ENCODE data around the gene SLC4A5.

DNA sequence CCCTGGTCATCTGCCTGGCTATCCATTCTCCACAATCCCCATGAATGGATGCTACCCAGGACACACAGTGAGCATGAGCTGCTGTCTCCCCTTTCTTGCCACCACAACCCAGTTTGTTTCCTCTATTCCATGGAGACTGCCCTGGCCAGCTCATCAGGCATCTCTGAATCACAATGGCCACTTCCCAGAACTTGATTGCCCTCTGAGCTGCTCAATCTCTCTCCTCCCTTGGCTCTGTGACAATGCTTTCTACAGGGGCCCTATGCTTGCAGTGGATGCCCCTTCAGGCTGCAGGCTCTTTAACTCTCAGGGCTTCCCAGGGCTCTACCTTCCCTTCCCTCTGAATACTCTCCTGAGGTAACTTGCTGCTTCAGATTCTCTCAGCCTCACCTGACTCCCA, 14.4 kb upstream of the SLC4A5 start:
- TF ChIP-seq, protein P1, sequence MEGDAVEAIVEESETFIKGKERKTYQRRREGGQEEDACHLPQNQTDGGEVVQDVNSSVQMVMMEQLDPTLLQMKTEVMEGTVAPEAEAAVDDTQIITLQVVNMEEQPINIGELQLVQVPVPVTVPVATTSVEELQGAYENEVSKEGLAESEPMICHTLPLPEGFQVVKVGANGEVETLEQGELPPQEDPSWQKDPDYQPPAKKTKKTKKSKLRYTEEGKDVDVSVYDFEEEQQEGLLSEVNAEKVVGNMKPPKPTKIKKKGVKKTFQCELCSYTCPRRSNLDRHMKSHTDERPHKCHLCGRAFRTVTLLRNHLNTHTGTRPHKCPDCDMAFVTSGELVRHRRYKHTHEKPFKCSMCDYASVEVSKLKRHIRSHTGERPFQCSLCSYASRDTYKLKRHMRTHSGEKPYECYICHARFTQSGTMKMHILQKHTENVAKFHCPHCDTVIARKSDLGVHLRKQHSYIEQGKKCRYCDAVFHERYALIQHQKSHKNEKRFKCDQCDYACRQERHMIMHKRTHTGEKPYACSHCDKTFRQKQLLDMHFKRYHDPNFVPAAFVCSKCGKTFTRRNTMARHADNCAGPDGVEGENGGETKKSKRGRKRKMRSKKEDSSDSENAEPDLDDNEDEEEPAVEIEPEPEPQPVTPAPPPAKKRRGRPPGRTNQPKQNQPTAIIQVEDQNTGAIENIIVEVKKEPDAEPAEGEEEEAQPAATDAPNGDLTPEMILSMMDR (conservative IDR thresholded peaks at IDR 0.05) = no peak
- no peak for TF ChIP-seq EZH2 (IDR thresholded peaks at IDR 0.05; ENCODE audit: low read depth)
